SK-N-SH treated with all-trans-retinoic acid at 6 μM for 48 hours (cell line): ENCODE data around the gene ZNF283.
"Not testable (repeated sequence)": the region's sequence is repeated elsewhere in the genome, so short reads cannot be mapped to it uniquely, and the experiment has no call there.

Experiments
- ATAC-seq: fragments of 200-7000 bp; cut with Tn5 transposase; 3 replicates; pipeline ENCODE4 v1.9.1; 2020; ENCODE audit warnings: mild to moderate bottlenecking, moderate library complexity
- ARNTL ChIP-seq: fragments of 450-650 bp; formaldehyde crosslinking; IDR thresholded peaks from 2 replicates; pipeline ENCODE4 v1.5.0; 2020; ENCODE audit warnings: low read depth, mild to moderate bottlenecking, moderate library complexity, borderline replicate concordance
- BACH2 ChIP-seq: fragments of 250-450 bp; sonication (Bioruptor Pico); IDR thresholded peaks from 2 replicates; pipeline ENCODE4 v1.9.0; 2021; ENCODE audit warnings: mild to moderate bottlenecking, borderline replicate concordance
- CREB5 ChIP-seq: fragments of 250-450 bp; sonication (Bioruptor Pico); IDR thresholded peaks from 2 replicates; pipeline ENCODE4 v1.5.1; 2020; ENCODE audit warnings: low read depth, mild to moderate bottlenecking, moderate library complexity
- CSDC2 ChIP-seq: fragments of 250-450 bp; sonication (Bioruptor Pico); IDR thresholded peaks from 2 replicates; pipeline ENCODE4 v1.5.0; 2020; ENCODE audit warnings: mild to moderate bottlenecking, moderate library complexity
- CSRNP3 ChIP-seq: fragments of 250-450 bp; sonication (Bioruptor Pico); IDR thresholded peaks from 2 replicates; pipeline ENCODE4 v1.5.1; 2021; ENCODE audit warnings: mild to moderate bottlenecking, moderate library complexity
- ESRRG ChIP-seq: fragments of 250-450 bp; sonication (Bioruptor Pico); IDR thresholded peaks from 2 replicates; pipeline ENCODE4 v1.6.1; 2021; ENCODE audit warnings: mild to moderate bottlenecking
- GLIS3 ChIP-seq: fragments of 250-450 bp; sonication (Bioruptor Pico); IDR thresholded peaks from 2 replicates; pipeline ENCODE4 v1.5.0; 2020; ENCODE audit warnings: mild to moderate bottlenecking, moderate library complexity
- ISL1 ChIP-seq: fragments of 250-450 bp; sonication (Bioruptor Pico); IDR thresholded peaks from 2 replicates; pipeline ENCODE4 v2.1.2; 2022; ENCODE audit warnings: mild to moderate bottlenecking, moderate library complexity
- OSR1 ChIP-seq: fragments of 250-450 bp; sonication (Bioruptor Pico); IDR thresholded peaks from 2 replicates; pipeline ENCODE4 v1.8.0; 2022; ENCODE audit warnings: moderate library complexity, mild to moderate bottlenecking, inconsistent platforms
- PATZ1 ChIP-seq: fragments of 250-450 bp; sonication (Bioruptor Pico); IDR thresholded peaks from 2 replicates; pipeline ENCODE4 v1.8.0; 2020; ENCODE audit warnings: mild to moderate bottlenecking, moderate library complexity, borderline replicate concordance
- PPARA ChIP-seq: fragments of 250-450 bp; sonication (Bioruptor Pico); IDR thresholded peaks from 2 replicates; pipeline ENCODE4 v1.5.0; 2020; ENCODE audit warnings: mild to moderate bottlenecking, borderline replicate concordance
- RARB ChIP-seq: fragments of 250-450 bp; sonication (Bioruptor Pico); IDR thresholded peaks from 2 replicates; pipeline ENCODE4 v1.8.0; 2021; ENCODE audit warnings: mild to moderate bottlenecking, moderate library complexity
- SNAI2 ChIP-seq: fragments of 250-450 bp; sonication (Bioruptor Pico); IDR thresholded peaks from 2 replicates; pipeline ENCODE4 v1.5.0; 2020; ENCODE audit warnings: mild to moderate bottlenecking, moderate library complexity
- TCF4 ChIP-seq: fragments of 250-450 bp; sonication (Bioruptor Pico); IDR thresholded peaks from 2 replicates; pipeline ENCODE4 v1.8.0; 2021; ENCODE audit warnings: mild to moderate bottlenecking, moderate library complexity, borderline replicate concordance
- ZC3H10 ChIP-seq: fragments of 250-450 bp; sonication (Bioruptor Pico); IDR thresholded peaks from 2 replicates; pipeline ENCODE4 v1.5.1; 2021; ENCODE audit warnings: mild to moderate bottlenecking, moderate library complexity
- ZFP3 ChIP-seq: fragments of 250-450 bp; sonication (Bioruptor Pico); IDR thresholded peaks from 2 replicates; pipeline ENCODE4 v1.5.0; 2020; ENCODE audit warnings: mild to moderate bottlenecking, moderate library complexity
- ZFP30 ChIP-seq: fragments of 450-650 bp; formaldehyde crosslinking; IDR thresholded peaks from 2 replicates; pipeline ENCODE4 v1.5.0; 2022; ENCODE audit warnings: mild to moderate bottlenecking, moderate library complexity
- ZNF565 ChIP-seq: fragments of 450-650 bp; formaldehyde crosslinking; conservative IDR thresholded peaks from 2 replicates; pipeline ENCODE4 v1.5.0; 2020; ENCODE audit warnings: low read depth, mild to moderate bottlenecking, moderate library complexity
- ZNF70 ChIP-seq: fragments of 450-650 bp; formaldehyde crosslinking; IDR thresholded peaks from 2 replicates; pipeline ENCODE4 v1.5.0; 2020; ENCODE audit warnings: mild to moderate bottlenecking, moderate library complexity
- ZNF8 ChIP-seq: fragments of 450-650 bp; formaldehyde crosslinking; IDR thresholded peaks from 2 replicates; pipeline ENCODE4 v1.5.0; 2020; ENCODE audit warnings: mild to moderate bottlenecking, moderate library complexity
- TF ChIP-seq, protein P1 (sequence below): fragments of 250-450 bp; sonication (Bioruptor Pico); IDR thresholded peaks from 2 replicates; pipeline ENCODE4 v1.8.0; 2021; ENCODE audit warnings: low read depth, mild to moderate bottlenecking, moderate library complexity, borderline replicate concordance

Gene ZNF283

GRCh38 chr19:43847246-43847645 is 20.1 kb downstream of the ZNF283 start:
- no peak for ATAC-seq
- TF ChIP-seq, protein P1, sequence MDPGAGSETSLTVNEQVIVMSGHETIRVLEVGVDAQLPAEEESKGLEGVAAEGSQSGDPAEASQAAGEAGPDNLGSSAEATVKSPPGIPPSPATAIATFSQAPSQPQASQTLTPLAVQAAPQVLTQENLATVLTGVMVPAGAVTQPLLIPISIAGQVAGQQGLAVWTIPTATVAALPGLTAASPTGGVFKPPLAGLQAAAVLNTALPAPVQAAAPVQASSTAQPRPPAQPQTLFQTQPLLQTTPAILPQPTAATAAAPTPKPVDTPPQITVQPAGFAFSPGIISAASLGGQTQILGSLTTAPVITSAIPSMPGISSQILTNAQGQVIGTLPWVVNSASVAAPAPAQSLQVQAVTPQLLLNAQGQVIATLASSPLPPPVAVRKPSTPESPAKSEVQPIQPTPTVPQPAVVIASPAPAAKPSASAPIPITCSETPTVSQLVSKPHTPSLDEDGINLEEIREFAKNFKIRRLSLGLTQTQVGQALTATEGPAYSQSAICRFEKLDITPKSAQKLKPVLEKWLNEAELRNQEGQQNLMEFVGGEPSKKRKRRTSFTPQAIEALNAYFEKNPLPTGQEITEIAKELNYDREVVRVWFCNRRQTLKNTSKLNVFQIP (CRISPR knock-in tag) = no peak
- TF ChIP-seq ZC3H10 = no peak
- no peak for TF ChIP-seq ESRRG (CRISPR knock-in tag)
- TF ChIP-seq ZFP3 (CRISPR knock-in tag) = no peak
- no peak for TF ChIP-seq BACH2
- no peak for TF ChIP-seq ZFP30 (CRISPR knock-in tag)
- no peak for TF ChIP-seq ZNF8 (CRISPR knock-in tag)
- no peak for TF ChIP-seq OSR1
- TF ChIP-seq CSRNP3 = no peak
- no peak for TF ChIP-seq PATZ1 (CRISPR knock-in tag)
- TF ChIP-seq SNAI2 (CRISPR knock-in tag) = no peak
- no peak for TF ChIP-seq ZNF70 (CRISPR knock-in tag)
- TF ChIP-seq RARB (CRISPR knock-in tag) = no peak
- no peak for TF ChIP-seq ARNTL (CRISPR knock-in tag)
- no peak for TF ChIP-seq ZNF565 (CRISPR knock-in tag)
- no peak for TF ChIP-seq CSDC2 (CRISPR knock-in tag)
- TF ChIP-seq PPARA = no peak
- TF ChIP-seq TCF4 (CRISPR knock-in tag) = no peak

- ATAC-seq = no peak
- TF ChIP-seq ZC3H10 (no peak), RARB (CRISPR knock-in tag) (no peak), GLIS3 (CRISPR knock-in tag) (no peak), ARNTL (CRISPR knock-in tag) (no peak), OSR1 (no peak), CREB5 (CRISPR knock-in tag) (no peak), ZFP3 (CRISPR knock-in tag) (no peak), TCF4 (CRISPR knock-in tag) (no peak)
Observed at GRCh38 chr19:43847884-43848283, 20.8 kb downstream of the ZNF283 start.

- TF ChIP-seq, protein P1 (CRISPR knock-in tag) = no peak
- TF ChIP-seq ARNTL (CRISPR knock-in tag) = no peak
- TF ChIP-seq ZC3H10 = no peak
- no peak for ATAC-seq
Observed at GRCh38 chr19:43848821-43849220, 21.7 kb downstream of the ZNF283 start.

- ATAC-seq = no peak
- TF ChIP-seq PPARA (no peak), PATZ1 (CRISPR knock-in tag) (no peak), ZNF8 (CRISPR knock-in tag) (no peak), TCF4 (CRISPR knock-in tag) (no peak), ARNTL (CRISPR knock-in tag) (no peak), OSR1 (no peak), BACH2 (no peak), ISL1 (CRISPR knock-in tag) (no peak)
Observed at GRCh38 chr19:43858174-43858573, 31.1 kb downstream of the ZNF283 start.

- ATAC-seq = not testable (repeated sequence)
Observed at GRCh38 chr19:43866923-43867322, 39.8 kb downstream of the ZNF283 start.
